ENCODE data around the gene PCSK4. TPM values are rescaled to one million over a fixed set of nuclear protein-coding genes. Genes with fewer than 3 reads are reported as not detected.
A peak's percentile ranks its signal among the peaks of the same experiment; 100 is the strongest.

The PCSK4 gene
- total and polyA plus RNA-seq, 9 of the 15 experiments (the other 6 are each of a cell fraction or from before 2014, with no cell fraction given), result 0.01 to 9.1 (median 2.1) TPM; not detected in 1

GRCh38 chr19:1455336-1456120 is 34.6 kb downstream of the PCSK4 start (continued):
- peak; percentile 52 for TF ChIP-seq CTCFL (IDR thresholded peaks at IDR 0.05; ENCODE audit: borderline replicate concordance, insufficient read depth, low read depth, low read length, poor library complexity, severe bottlenecking)
- no peak for TF ChIP-seq ZNF780A (CRISPR knock-in tag; IDR thresholded peaks at IDR 0.05)
- TF ChIP-seq, protein P1, sequence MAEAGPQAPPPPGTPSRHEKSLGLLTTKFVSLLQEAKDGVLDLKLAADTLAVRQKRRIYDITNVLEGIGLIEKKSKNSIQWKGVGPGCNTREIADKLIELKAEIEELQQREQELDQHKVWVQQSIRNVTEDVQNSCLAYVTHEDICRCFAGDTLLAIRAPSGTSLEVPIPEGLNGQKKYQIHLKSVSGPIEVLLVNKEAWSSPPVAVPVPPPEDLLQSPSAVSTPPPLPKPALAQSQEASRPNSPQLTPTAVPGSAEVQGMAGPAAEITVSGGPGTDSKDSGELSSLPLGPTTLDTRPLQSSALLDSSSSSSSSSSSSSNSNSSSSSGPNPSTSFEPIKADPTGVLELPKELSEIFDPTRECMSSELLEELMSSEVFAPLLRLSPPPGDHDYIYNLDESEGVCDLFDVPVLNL (CRISPR knock-in tag; IDR thresholded peaks at IDR 0.05; ENCODE audit: low read depth), result 0 out of 2 replicates have a peak, but pooled peaks have one; percentile 9
- TF ChIP-seq VEZF1 (CRISPR knock-in tag; IDR thresholded peaks at IDR 0.05), result peak; percentile 59; the same call in 1 of the 2 replicates
- TF ChIP-seq TOE1 (IDR thresholded peaks at IDR 0.05; ENCODE audit: borderline replicate concordance), result peak; percentile 33; the same call in 1 of the 2 replicates
- no peak for TF ChIP-seq TOE1 (CRISPR knock-in tag; IDR thresholded peaks at IDR 0.05; ENCODE audit: borderline replicate concordance, low read depth)
- TF ChIP-seq TFAP4 (CRISPR knock-in tag; IDR thresholded peaks at IDR 0.05; ENCODE audit: borderline replicate concordance), result peak; percentile 51; the same call in 1 of the 2 replicates
- no peak for TF ChIP-seq RBM14 (IDR thresholded peaks at IDR 0.05; ENCODE audit: borderline replicate concordance, insufficient read depth, low read depth, low read length)
- TF ChIP-seq CXXC5 (CRISPR knock-in tag; IDR thresholded peaks at IDR 0.05), result 0 out of 2 replicates have a peak, but pooled peaks have one; percentile 24
- peak; percentile 87 for TF ChIP-seq L3MBTL2 (IDR thresholded peaks at IDR 0.05)
- 0 out of 2 replicates have a peak, but pooled peaks have one; percentile 51 for TF ChIP-seq SAFB (IDR thresholded peaks at IDR 0.05; ENCODE audit: borderline replicate concordance, low read depth, low read length)
- no peak for TF ChIP-seq RBM34 (IDR thresholded peaks at IDR 0.05; ENCODE audit: borderline replicate concordance, insufficient read depth, low read length)
- TF ChIP-seq, protein P2, sequence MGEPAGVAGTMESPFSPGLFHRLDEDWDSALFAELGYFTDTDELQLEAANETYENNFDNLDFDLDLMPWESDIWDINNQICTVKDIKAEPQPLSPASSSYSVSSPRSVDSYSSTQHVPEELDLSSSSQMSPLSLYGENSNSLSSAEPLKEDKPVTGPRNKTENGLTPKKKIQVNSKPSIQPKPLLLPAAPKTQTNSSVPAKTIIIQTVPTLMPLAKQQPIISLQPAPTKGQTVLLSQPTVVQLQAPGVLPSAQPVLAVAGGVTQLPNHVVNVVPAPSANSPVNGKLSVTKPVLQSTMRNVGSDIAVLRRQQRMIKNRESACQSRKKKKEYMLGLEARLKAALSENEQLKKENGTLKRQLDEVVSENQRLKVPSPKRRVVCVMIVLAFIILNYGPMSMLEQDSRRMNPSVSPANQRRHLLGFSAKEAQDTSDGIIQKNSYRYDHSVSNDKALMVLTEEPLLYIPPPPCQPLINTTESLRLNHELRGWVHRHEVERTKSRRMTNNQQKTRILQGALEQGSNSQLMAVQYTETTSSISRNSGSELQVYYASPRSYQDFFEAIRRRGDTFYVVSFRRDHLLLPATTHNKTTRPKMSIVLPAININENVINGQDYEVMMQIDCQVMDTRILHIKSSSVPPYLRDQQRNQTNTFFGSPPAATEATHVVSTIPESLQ (CRISPR knock-in tag; IDR thresholded peaks at IDR 0.05), result no peak
- no peak for TF ChIP-seq ATF1 (CRISPR knock-in tag; IDR thresholded peaks at IDR 0.05)
- peak; percentile 14; the same call in 1 of the 2 replicates for TF ChIP-seq ATF1 (tag; IDR thresholded peaks at IDR 0.05)
- peak; percentile 79; the same call in 1 of the 2 replicates for TF ChIP-seq POLR2AphosphoS2 (IDR thresholded peaks at IDR 0.05; ENCODE audit: low read length)
- TF ChIP-seq KAT7 (CRISPR knock-in tag; IDR thresholded peaks at IDR 0.05; ENCODE audit: borderline replicate concordance), result 0 out of 2 replicates have a peak, but pooled peaks have one; percentile 22
